Ammon's horn (tissue), 1 donor: ENCODE data around the gene OPCML.

Experiments used
- DNase-seq: peaks from one replicate; pipeline ENCODE4 v3.0.0-alpha.2; 2016; ENCODE audit warnings: low spot score

OPCML gene

GRCh38 chr11:133284156-133284555 lies 248.1 kb downstream of the OPCML start:
- DNase-seq, result no peak

GRCh38 chr11:133277886-133278285 lies 254.4 kb downstream of the OPCML start:
- DNase-seq, result no peak

GRCh38 chr11:133271871-133272776 lies 260.2 kb downstream of the OPCML start:
- no peak for DNase-seq

GRCh38 chr11:133271206-133271605 lies 261.1 kb downstream of the OPCML start:
- no peak for DNase-seq

GRCh38 chr11:133269267-133269666 lies 263.0 kb downstream of the OPCML start:
- no peak for DNase-seq

- no peak for DNase-seq
Measured at GRCh38 chr11:133266986-133267385, 265.3 kb downstream of the OPCML start.

- DNase-seq, result peak; percentile 23
Measured at GRCh38 chr11:133265530-133266035, 266.7 kb downstream of the OPCML start.

- DNase-seq, result no peak
Measured at GRCh38 chr11:133263332-133263731, 269.0 kb downstream of the OPCML start.

- DNase-seq, result no peak
Measured at GRCh38 chr11:133258751-133259150, 273.6 kb downstream of the OPCML start.

- DNase-seq, result no peak
Measured at GRCh38 chr11:133254601-133255000, 277.7 kb downstream of the OPCML start.

- DNase-seq, result no peak
Measured at GRCh38 chr11:133253570-133253969, 278.7 kb downstream of the OPCML start.

GRCh38 chr11:133251841-133252240 lies 280.5 kb downstream of the OPCML start:
- no peak for DNase-seq

- DNase-seq, result no peak
Measured at GRCh38 chr11:133249530-133249929, 282.8 kb downstream of the OPCML start.

GRCh38 chr11:133249065-133249464 lies 283.2 kb downstream of the OPCML start:
- no peak for DNase-seq

- DNase-seq, result no peak
Measured at GRCh38 chr11:133243832-133244231, 288.5 kb downstream of the OPCML start.

GRCh38 chr11:133240908-133241655 lies 291.2 kb downstream of the OPCML start:
- DNase-seq, result no peak

- DNase-seq, result no peak
Measured at GRCh38 chr11:133239575-133239974, 292.7 kb downstream of the OPCML start.

GRCh38 chr11:133238495-133238894 lies 293.8 kb downstream of the OPCML start:
- no peak for DNase-seq

GRCh38 chr11:133238027-133238426 lies 294.3 kb downstream of the OPCML start:
- no peak for DNase-seq

GRCh38 chr11:133235381-133235780 lies 296.9 kb downstream of the OPCML start:
- DNase-seq, result no peak

GRCh38 chr11:133234883-133235282 lies 297.4 kb downstream of the OPCML start:
- no peak for DNase-seq

GRCh38 chr11:133232665-133233064 lies 299.6 kb downstream of the OPCML start:
- DNase-seq, result no peak

- no peak for DNase-seq
Measured at GRCh38 chr11:133230431-133230830, 301.9 kb downstream of the OPCML start.
